Measurements from ENCODE around the gene DIP2B. TPM values are rescaled to one million over a fixed set of nuclear protein-coding genes. Genes with fewer than 3 reads are reported as not detected.

DIP2B gene
- total RNA-seq, 5 donors from 2014 or later (not counting 1 experiment from before 2014, with no cell fraction given) = 27.5 to 46.0 (median 29.6) TPM

DNA sequence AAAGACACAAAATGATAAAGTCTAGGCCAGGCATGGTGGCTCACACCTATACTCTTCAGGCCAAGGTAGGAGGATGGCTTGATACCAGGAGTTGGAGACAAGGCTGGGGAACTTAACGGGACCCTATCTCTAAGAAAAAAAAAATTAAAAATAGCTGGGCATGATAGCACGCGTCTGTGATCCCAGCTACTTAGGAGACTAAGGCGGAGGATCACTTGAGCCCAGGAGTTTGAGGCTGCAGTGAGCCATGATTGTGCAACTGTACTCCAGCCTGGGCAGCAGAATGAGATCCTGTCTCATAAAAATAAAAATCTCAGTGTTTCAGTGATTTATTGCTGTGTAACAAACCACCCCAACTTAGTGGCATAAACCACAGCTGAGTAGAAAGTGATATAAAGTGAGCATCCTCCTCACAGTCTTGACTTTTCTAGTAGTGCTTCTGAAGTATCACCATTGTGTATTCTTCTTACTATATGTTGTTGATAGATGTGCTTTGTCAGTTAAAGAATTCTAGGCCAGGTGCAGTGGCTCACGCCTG, 248.5 kb downstream of the DIP2B start:
- Histone ChIP-seq H3K27me3 (replicated peaks in 1 of 2; ENCODE audit: control insufficient read depth in 2 of 2, extremely low read depth in 1 of 2, insufficient read depth in 2 of 2, low read length in 1 of 2) (no peaks in the 10 kb centered on the region), H3K4me3 (ENCODE audit: control insufficient read depth in 1 of 2, extremely low read depth in 1 of 2, low read length in 1 of 2) (no peak overlapping the region), H3K4me1 (ENCODE audit: control insufficient read depth in 1 of 2, extremely low read depth in 1 of 2, insufficient read depth in 2 of 2, low read length in 2 of 2) (no peaks in the 10 kb centered on the region), H3K9me3 (no peaks in the 10 kb centered on the region), H3K36me3 (ENCODE audit: control insufficient read depth in 2 of 2, extremely low read depth in 1 of 2, insufficient read depth in 1 of 2, low read length in 1 of 2) (no peaks in the 10 kb centered on the region), H3K27ac (ENCODE audit: low read length) (no peak overlapping the region)
- Mint-ChIP-seq H3K4me1 (no peaks in the 10 kb centered on the region), H3K36me3 (peaks cover 20% of the 10 kb centered on the region), H3K27ac (no peak overlapping the region), H3K9me3 (no peaks in the 10 kb centered on the region), H3K4me3 (no peak overlapping the region), H3K27me3 (no peaks in the 10 kb centered on the region)
- WGBS (ENCODE audit: insufficient coverage) = 100% methylated on average over 4 of the region's 5 CpGs
- DNase-seq = no peak
- ATAC-seq (replicated peaks in 1 of 4) = no peak
- POLR2A ChIA-PET = no interaction called here
- CTCF ChIA-PET = no interaction called here

GRCh38 chr12:50763639-50764285, 259.0 kb downstream of the DIP2B start, which contains the start of gene ATF1:
ATF1 (plus strand) TSS chr12:50764101; CDS start chr12:50780146, 16,045 bp downstream.
- peak; percentile 83 to 84 (median 84) for ATAC-seq (replicated peaks in 1 of 4)

GRCh38 chr12:50764286-50765094, 259.7 kb downstream of the DIP2B start:
- peak overlapping the region; percentile 66 to 97 for H3K4me3 ChIP-seq (ENCODE audit: control insufficient read depth in 1 of 2, extremely low read depth in 1 of 2, low read length in 1 of 2)
- peak overlapping the region; percentile 92 for H3K27ac ChIP-seq (ENCODE audit: low read length)
- H3K9me3 ChIP-seq = no peaks in the 10 kb centered on the region
- ChIA-PET CTCF (interaction anchor here (0.5 to 2.8 kb wide), 26 partner anchors 9 to 605 kb away, joined by 3 to 34 read pairs (median 4); partner anchors contain the start of genes CSRNP2 (in 1 of the 2), DAZAP2 (in 1 of the 2), DIP2B (in 1 of the 2) and SLC11A2 (in 1 of the 2)), POLR2A (interaction anchor here (0.6 to 1.0 kb wide), 5 partner anchors 223 to 650 kb away, joined by 3 to 13 read pairs (median 3); partner anchors contain the start of genes DAZAP2 (in 1 of the 2) and POU6F1 (in 1 of the 2))
- under 1% methylated on average over 78 of the region's 91 CpGs for WGBS (ENCODE audit: insufficient coverage)
- Mint-ChIP-seq H3K27me3 (no peaks in the 10 kb centered on the region), H3K36me3 (no peaks in the 10 kb centered on the region), H3K9me3 (peaks cover 0 to 3% (median 0%) of the 10 kb centered on the region in 3 donors), H3K27ac (peak overlapping the region; percentile 94), H3K4me1 (peaks cover 33 to 48% (median 46%) of the 10 kb centered on the region in 3 donors), H3K4me3 (peak overlapping the region; percentile 92 to 96 (median 93))
- DNase-seq (peak in 34 of 35 experiments; percentile 13 to 88 (median 79)), ATAC-seq (replicated peaks in 1 of 4) (peak; percentile 66 to 80 (median 75))
- peaks cover 5 to 33% of the 10 kb centered on the region in 2 experiments for H3K4me1 ChIP-seq (ENCODE audit: control insufficient read depth in 1 of 2, extremely low read depth in 1 of 2, insufficient read depth in 2 of 2, low read length in 2 of 2)
- no peaks in the 10 kb centered on the region for H3K36me3 ChIP-seq (ENCODE audit: control insufficient read depth in 2 of 2, extremely low read depth in 1 of 2, insufficient read depth in 1 of 2, low read length in 1 of 2)
- no peaks in the 10 kb centered on the region for H3K27me3 ChIP-seq (replicated peaks in 1 of 2; ENCODE audit: control insufficient read depth in 2 of 2, extremely low read depth in 1 of 2, insufficient read depth in 2 of 2, low read length in 1 of 2)

More at GRCh38 chr12:50763639-50764285, 259.0 kb downstream of the DIP2B start, which contains the start of gene ATF1:
- no peaks in the 10 kb centered on the region for H3K9me3 ChIP-seq
- H3K27me3 Mint-ChIP-seq = no peaks in the 10 kb centered on the region
- peaks cover 28 to 43% (median 42%) of the 10 kb centered on the region in 3 donors for H3K4me1 Mint-ChIP-seq
- no peaks in the 10 kb centered on the region for H3K27me3 ChIP-seq (replicated peaks in 1 of 2; ENCODE audit: control insufficient read depth in 2 of 2, extremely low read depth in 1 of 2, insufficient read depth in 2 of 2, low read length in 1 of 2)
- WGBS (ENCODE audit: insufficient coverage) = 0% methylated on average over 23 of the region's 51 CpGs
- no peaks in the 10 kb centered on the region for H3K36me3 ChIP-seq (ENCODE audit: control insufficient read depth in 2 of 2, extremely low read depth in 1 of 2, insufficient read depth in 1 of 2, low read length in 1 of 2)
- peak within 1 kb of the TSS; percentile 66 to 97 for H3K4me3 ChIP-seq (ENCODE audit: control insufficient read depth in 1 of 2, extremely low read depth in 1 of 2, low read length in 1 of 2)
- no peaks in the 10 kb centered on the region for H3K36me3 Mint-ChIP-seq
- H3K27ac ChIP-seq (ENCODE audit: low read length) = peak within 1 kb of the TSS; percentile 92
- H3K4me3 Mint-ChIP-seq = peak within 1 kb of the TSS; percentile 92 to 96 (median 93)
- DNase-seq = peak; percentile 79 to 95 (median 88)
- H3K27ac Mint-ChIP-seq = peak within 1 kb of the TSS; percentile 94
- CTCF ChIA-PET = interaction anchor here (0.6 to 2.8 kb wide), 2 partner anchors 65 to 263 kb away, joined by 3 to 34 read pairs; partner anchors contain the start of gene SLC11A2 (in 1 of the 2)
- H3K4me1 ChIP-seq (ENCODE audit: control insufficient read depth in 1 of 2, extremely low read depth in 1 of 2, insufficient read depth in 2 of 2, low read length in 2 of 2) = peaks cover 5 to 33% of the 10 kb centered on the region in 2 experiments
- peaks cover 0 to 3% (median 0%) of the 10 kb centered on the region in 3 donors for H3K9me3 Mint-ChIP-seq
- POLR2A ChIA-PET = interaction anchor here (0.6 to 0.8 kb wide), 5 partner anchors 14 to 649 kb away, joined by 3 to 13 read pairs (median 3); partner anchors contain the start of gene DAZAP2 (in 1 of the 2)

- Mint-ChIP-seq H3K4me1 (peaks cover 33 to 48% (median 46%) of the 10 kb centered on the region in 3 donors), H3K9me3 (peaks cover 0 to 3% (median 0%) of the 10 kb centered on the region in 3 donors)
Observed at GRCh38 chr12:50765095-50765911, 260.5 kb downstream of the DIP2B start.

DNA sequence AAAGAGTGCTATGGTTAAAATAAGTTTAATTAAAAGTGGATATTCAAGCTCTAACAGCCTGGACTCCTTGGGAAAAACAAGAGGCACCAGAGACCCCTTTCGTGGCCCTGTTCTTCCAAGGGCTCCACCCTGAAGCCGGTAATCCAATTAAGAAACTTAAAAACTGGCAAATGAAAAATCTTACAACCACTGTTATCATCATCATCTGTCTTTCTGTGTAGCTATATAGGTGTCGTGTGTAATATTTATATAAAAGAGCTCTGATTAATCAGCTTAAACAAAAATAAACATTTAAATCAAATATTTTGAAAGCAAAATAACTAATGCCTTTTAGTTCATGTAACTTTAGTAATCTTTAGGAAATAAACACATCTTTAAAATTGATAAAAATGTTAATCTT, 263.6 kb downstream of the DIP2B start:
- Mint-ChIP-seq H3K27ac (no peak overlapping the region), H3K4me1 (peaks cover 33 to 48% (median 45%) of the 10 kb centered on the region in 3 donors), H3K4me3 (no peak overlapping the region), H3K9me3 (no peaks in the 10 kb centered on the region), H3K36me3 (peaks cover 21% of the 10 kb centered on the region), H3K27me3 (no peaks in the 10 kb centered on the region)
- no CpG with 5 or more reads among the region's 3 CpGs for WGBS (ENCODE audit: insufficient coverage)
- no peak overlapping the region for H3K27ac ChIP-seq (ENCODE audit: low read length)
- POLR2A ChIA-PET = interaction anchor here in 1 of 2 donors (0.6 kb wide), 1 partner anchor 155 kb away, joined by 3 read pairs; no protein-coding TSS in a partner anchor
- H3K4me3 ChIP-seq (ENCODE audit: control insufficient read depth in 1 of 2, extremely low read depth in 1 of 2, low read length in 1 of 2) = no peak overlapping the region
- CTCF ChIA-PET = interaction anchor here in 1 of 2 donors (0.5 kb wide), 1 partner anchor 25 kb away, joined by 3 read pairs; no protein-coding TSS in a partner anchor
- H3K36me3 ChIP-seq (ENCODE audit: control insufficient read depth in 2 of 2, extremely low read depth in 1 of 2, insufficient read depth in 1 of 2, low read length in 1 of 2) = peaks cover 4 to 11% of the 10 kb centered on the region in 2 donors
- no peaks in the 10 kb centered on the region for H3K9me3 ChIP-seq
- peaks cover 2 to 27% of the 10 kb centered on the region in 2 experiments for H3K4me1 ChIP-seq (ENCODE audit: control insufficient read depth in 1 of 2, extremely low read depth in 1 of 2, insufficient read depth in 2 of 2, low read length in 2 of 2)
- no peaks in the 10 kb centered on the region for H3K27me3 ChIP-seq (replicated peaks in 1 of 2; ENCODE audit: control insufficient read depth in 2 of 2, extremely low read depth in 1 of 2, insufficient read depth in 2 of 2, low read length in 1 of 2)
- ATAC-seq (replicated peaks in 1 of 4) = no peak
- DNase-seq = no peak

More at GRCh38 chr12:50765095-50765911, 260.5 kb downstream of the DIP2B start:
- ChIA-PET CTCF (interaction anchor here (0.5 to 2.8 kb wide), 32 partner anchors 9 to 654 kb away, joined by 3 to 34 read pairs (median 3); partner anchors contain the start of genes COX14 (in 1 of the 2), CSRNP2 (in 1 of the 2), DAZAP2 (in 1 of the 2) and DIP2B (in 1 of the 2)), POLR2A (interaction anchor here (0.6 to 1.0 kb wide), 5 partner anchors 60 to 453 kb away, joined by 3 to 6 read pairs (median 3); partner anchors contain the start of genes LETMD1 (in 1 of the 2) and POU6F1 (in 1 of the 2))
- Mint-ChIP-seq H3K4me3 (peak overlapping the region; percentile 91 to 96 (median 92)), H3K36me3 (peaks cover under 1% of the 10 kb centered on the region), H3K27ac (peak overlapping the region; percentile 90 to 94), H3K27me3 (no peaks in the 10 kb centered on the region)
- peaks cover 0 to 1% of the 10 kb centered on the region in 2 donors for H3K36me3 ChIP-seq (ENCODE audit: control insufficient read depth in 2 of 2, extremely low read depth in 1 of 2, insufficient read depth in 1 of 2, low read length in 1 of 2)
- no peaks in the 10 kb centered on the region for H3K27me3 ChIP-seq (replicated peaks in 1 of 2; ENCODE audit: control insufficient read depth in 2 of 2, extremely low read depth in 1 of 2, insufficient read depth in 2 of 2, low read length in 1 of 2)
- peak in 32 of 35 experiments; percentile 5 to 74 (median 42) for DNase-seq
- WGBS (ENCODE audit: insufficient coverage) = 0% methylated on average over 3 of the region's 13 CpGs
- H3K4me3 ChIP-seq (ENCODE audit: control insufficient read depth in 1 of 2, extremely low read depth in 1 of 2, low read length in 1 of 2) = peak overlapping the region; percentile 66 to 97
- no peaks in the 10 kb centered on the region for H3K9me3 ChIP-seq
- H3K4me1 ChIP-seq (ENCODE audit: control insufficient read depth in 1 of 2, extremely low read depth in 1 of 2, insufficient read depth in 2 of 2, low read length in 2 of 2) = peaks cover 5 to 33% of the 10 kb centered on the region in 2 experiments
- H3K27ac ChIP-seq (ENCODE audit: low read length) = peak overlapping the region; percentile 70
- ATAC-seq (replicated peaks in 1 of 4) = peak in 3 of 4 experiments; percentile 5 to 20 (median 17)
